Fibroblast of lung (primary cell): ENCODE measurements around the gene TSSK2.

Experiments used
- CTCF ChIP-seq, 2 donors: IDR thresholded peaks in 1 of 2; conservative IDR thresholded peaks in 1 of 2; 1 replicate in 1 of 2; 2 replicates in 1 of 2; pipeline ENCODE4 v1.5.1; 2011 to 2012; ENCODE audit warnings: low read length in 2 of 2, control low read depth in 1 of 2, inconsistent platforms in 1 of 2, low read depth in 1 of 2, mild to moderate bottlenecking in 1 of 2
- EZH2 ChIP-seq: IDR thresholded peaks from 2 replicates; pipeline ENCODE4 v1.5.1; 2012; ENCODE audit warnings: low read length, control low read depth, mild to moderate bottlenecking; ENCODE audit errors: missing control alignments

GRCh38 chr22:19146215-19146968 is 15.3 kb downstream of the TSSK2 start:
- no peak for TF ChIP-seq CTCF (conservative IDR thresholded peaks at IDR 0.05 in 1 of 2, IDR thresholded peaks at IDR 0.05 in 1 of 2; ENCODE audit: low read depth in 1 of 2, low read length in 2 of 2)
- peak; percentile 47 for TF ChIP-seq EZH2
